Chondrocyte (in vitro differentiated cells): ENCODE data around the gene SIPA1L3. TPM values are rescaled to one million over a fixed set of nuclear protein-coding genes. Genes with fewer than 3 reads are reported as not detected.

Source experiments
- DNase-seq: peaks from one replicate; pipeline ENCODE4 v3.0.0; 2021; ENCODE audit warnings: mixed read lengths, low spot score
- H3K27ac Mint-ChIP-seq: one replicate; pipeline ENCODE4 v1.8.0; 2021; ENCODE audit warnings: mild to moderate bottlenecking, moderate library complexity, mixed read lengths; ENCODE audit not compliant: unreplicated experiment
- H3K27me3 Mint-ChIP-seq: 2 replicates; pipeline ENCODE4 v1.8.0; 2021; ENCODE audit warnings: low read depth, mixed read lengths
- H3K36me3 Mint-ChIP-seq: 2 replicates; pipeline ENCODE4 v1.8.0; 2021; ENCODE audit warnings: low read depth, mixed read lengths
- H3K4me1 Mint-ChIP-seq: 2 replicates; pipeline ENCODE4 v1.8.0; 2021; ENCODE audit warnings: low read depth, mild to moderate bottlenecking, mixed read lengths
- H3K4me3 Mint-ChIP-seq: one replicate; pipeline ENCODE4 v1.8.0; 2021; ENCODE audit warnings: mild to moderate bottlenecking, moderate library complexity, mixed read lengths; ENCODE audit not compliant: unreplicated experiment
- H3K9me3 Mint-ChIP-seq: 2 replicates; pipeline ENCODE4 v1.8.0; 2021; ENCODE audit warnings: low read depth, mixed read lengths
- total RNA-seq: library from RNA; stranded (reverse); gene quantifications from 3 replicates; pipeline ENCODE4 v1.2.1, GENCODE V29; 2021
- TF ChIP-seq, protein P1 (sequence below): fragments of 200-600 bp; sonication (generic); IDR thresholded peaks from 2 replicates; pipeline ENCODE4 v1.5.0; 2021; ENCODE audit warnings: antibody characterized with exemption, mild to moderate bottlenecking, moderate library complexity

SIPA1L3 gene
- total RNA-seq, 1 donor from 2014 or later: 17.5 TPM

DNA sequence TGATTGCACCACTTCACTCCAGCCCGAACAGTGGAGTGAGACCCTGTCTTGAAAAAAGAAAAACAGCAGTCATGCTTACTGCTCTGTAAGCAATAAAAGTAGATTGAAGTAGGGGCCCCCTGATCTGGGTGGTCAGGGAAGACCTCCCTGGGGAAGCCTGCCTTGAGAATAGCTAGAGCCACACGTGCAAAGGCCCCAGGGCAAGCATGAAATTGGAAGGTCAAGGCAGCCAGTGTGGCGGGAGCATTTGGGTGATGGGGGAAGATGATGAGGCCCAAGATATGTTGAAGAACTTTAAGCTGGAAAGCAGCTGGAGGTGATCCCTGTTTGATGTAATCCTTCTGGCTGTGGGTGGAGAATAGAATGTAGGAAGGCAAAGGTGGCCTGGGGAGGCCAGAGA lies 104.4 kb downstream of the SIPA1L3 start:
- Mint-ChIP-seq H3K27me3 (no peaks in the 10 kb centered on the region), H3K9me3 (no peaks in the 10 kb centered on the region), H3K36me3 (no peaks in the 10 kb centered on the region), H3K27ac (no peak overlapping the region), H3K4me3 (no peak overlapping the region), H3K4me1 (no peaks in the 10 kb centered on the region)
- TF ChIP-seq, protein P1, sequence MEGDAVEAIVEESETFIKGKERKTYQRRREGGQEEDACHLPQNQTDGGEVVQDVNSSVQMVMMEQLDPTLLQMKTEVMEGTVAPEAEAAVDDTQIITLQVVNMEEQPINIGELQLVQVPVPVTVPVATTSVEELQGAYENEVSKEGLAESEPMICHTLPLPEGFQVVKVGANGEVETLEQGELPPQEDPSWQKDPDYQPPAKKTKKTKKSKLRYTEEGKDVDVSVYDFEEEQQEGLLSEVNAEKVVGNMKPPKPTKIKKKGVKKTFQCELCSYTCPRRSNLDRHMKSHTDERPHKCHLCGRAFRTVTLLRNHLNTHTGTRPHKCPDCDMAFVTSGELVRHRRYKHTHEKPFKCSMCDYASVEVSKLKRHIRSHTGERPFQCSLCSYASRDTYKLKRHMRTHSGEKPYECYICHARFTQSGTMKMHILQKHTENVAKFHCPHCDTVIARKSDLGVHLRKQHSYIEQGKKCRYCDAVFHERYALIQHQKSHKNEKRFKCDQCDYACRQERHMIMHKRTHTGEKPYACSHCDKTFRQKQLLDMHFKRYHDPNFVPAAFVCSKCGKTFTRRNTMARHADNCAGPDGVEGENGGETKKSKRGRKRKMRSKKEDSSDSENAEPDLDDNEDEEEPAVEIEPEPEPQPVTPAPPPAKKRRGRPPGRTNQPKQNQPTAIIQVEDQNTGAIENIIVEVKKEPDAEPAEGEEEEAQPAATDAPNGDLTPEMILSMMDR: no peak
- no peak for DNase-seq

DNA sequence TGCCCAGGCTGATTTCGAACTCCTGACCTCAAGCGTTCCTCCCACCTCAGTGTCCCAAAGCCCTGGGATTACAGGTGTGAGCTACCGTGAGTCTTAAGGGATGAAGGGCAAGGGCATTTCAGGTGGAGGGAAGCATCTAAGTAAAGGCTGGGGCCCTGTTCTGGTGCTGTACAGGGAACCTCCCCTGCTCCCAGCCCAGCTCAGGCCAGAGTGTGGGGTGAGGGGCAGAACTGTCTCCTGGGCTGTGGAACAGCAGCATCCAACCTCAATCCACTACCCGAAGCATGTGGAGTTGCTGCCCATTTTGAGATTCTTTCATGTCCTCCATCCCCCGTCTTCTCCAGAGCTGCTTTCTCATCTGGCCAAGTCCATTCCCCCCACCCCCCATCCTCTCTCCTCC lies 105.3 kb downstream of the SIPA1L3 start:
- no peak overlapping the region for H3K27ac Mint-ChIP-seq
- H3K27me3 Mint-ChIP-seq: no peaks in the 10 kb centered on the region
- no peak overlapping the region for H3K4me3 Mint-ChIP-seq
- DNase-seq: no peak
- TF ChIP-seq, protein P1: no peak
- no peaks in the 10 kb centered on the region for H3K9me3 Mint-ChIP-seq
- no peaks in the 10 kb centered on the region for H3K36me3 Mint-ChIP-seq
- H3K4me1 Mint-ChIP-seq: no peaks in the 10 kb centered on the region

DNA sequence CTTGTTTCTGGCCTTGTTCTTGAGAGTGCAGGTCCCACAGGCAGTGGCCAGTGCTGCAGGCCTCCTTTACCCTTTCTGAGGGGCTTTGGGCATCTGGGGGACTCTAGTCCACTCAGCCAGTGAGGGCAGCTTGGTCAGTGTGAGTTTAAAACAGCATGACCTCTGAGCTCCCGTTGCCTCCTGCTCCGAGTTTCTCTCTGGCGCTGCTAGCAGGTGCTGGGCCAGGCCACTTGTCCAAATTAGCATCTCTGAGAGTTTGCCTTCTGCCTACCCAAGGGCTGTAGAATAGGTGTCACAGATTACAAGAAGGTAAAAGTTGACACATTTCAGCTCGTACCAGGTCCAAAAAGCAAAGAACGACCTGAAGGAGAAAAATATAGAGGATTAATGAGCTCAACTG lies 105.9 kb downstream of the SIPA1L3 start:
- Mint-ChIP-seq H3K9me3 (no peaks in the 10 kb centered on the region), H3K4me3 (no peak overlapping the region), H3K36me3 (no peaks in the 10 kb centered on the region), H3K27ac (no peak overlapping the region), H3K4me1 (no peaks in the 10 kb centered on the region), H3K27me3 (no peaks in the 10 kb centered on the region)
- DNase-seq: no peak
- TF ChIP-seq, protein P1: no peak

DNA sequence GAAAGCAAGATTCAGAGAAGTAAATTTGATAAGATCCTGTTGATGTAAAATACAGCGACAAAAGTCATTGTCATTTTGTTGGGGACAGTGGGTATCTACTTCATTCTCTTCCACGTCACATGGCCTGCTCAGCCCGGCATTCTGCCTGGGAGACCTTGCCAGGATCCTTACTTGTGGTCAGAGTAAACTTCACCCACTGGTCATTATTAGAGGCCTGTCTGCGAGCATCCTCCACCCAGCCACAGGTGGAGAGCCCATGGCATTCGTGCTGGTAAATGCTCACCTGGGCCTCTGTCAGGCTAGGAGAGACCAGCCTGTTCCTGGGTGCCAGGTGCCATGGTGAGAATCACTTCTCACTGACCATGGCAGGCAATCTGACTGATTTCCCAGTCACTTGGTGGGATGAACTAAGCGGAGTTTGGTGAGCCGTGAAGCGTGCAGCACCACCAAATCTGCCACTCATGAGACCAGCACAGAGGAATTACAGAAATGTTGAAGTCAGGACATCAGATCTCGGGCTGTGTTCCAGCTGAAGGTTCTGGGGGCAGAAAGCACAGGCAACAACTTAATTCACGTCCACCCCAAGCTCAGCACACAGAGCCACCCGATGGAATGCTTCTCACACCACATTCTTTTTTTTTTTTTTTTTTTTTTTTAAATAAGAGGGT lies 107.0 kb downstream of the SIPA1L3 start:
- no peak for DNase-seq
- no peaks in the 10 kb centered on the region for H3K9me3 Mint-ChIP-seq
- H3K36me3 Mint-ChIP-seq: no peaks in the 10 kb centered on the region
- TF ChIP-seq, protein P1: no peak
- H3K27ac Mint-ChIP-seq: no peak overlapping the region
- H3K4me1 Mint-ChIP-seq: no peaks in the 10 kb centered on the region
- H3K4me3 Mint-ChIP-seq: no peak overlapping the region
- H3K27me3 Mint-ChIP-seq: no peaks in the 10 kb centered on the region

DNA sequence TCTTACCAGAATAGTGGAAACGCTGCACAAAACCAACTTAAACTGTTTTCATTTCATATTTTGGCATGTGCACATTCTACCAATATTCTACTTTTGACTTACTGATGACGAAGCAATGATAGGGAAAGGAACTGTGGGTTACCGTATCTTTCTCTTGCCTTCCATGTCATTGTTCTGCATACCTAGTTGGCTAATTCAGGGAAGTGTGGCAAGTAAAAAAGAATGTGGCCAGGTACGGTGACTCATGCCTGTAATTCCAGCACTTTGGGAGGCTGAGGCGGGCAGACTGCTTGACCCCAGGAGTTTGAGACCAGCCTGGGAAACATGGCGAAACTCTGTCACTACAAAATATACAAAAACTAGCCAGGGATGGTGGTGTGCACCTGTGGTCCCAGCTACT lies 108.2 kb downstream of the SIPA1L3 start:
- no peak for DNase-seq
- H3K27me3 Mint-ChIP-seq: no peaks in the 10 kb centered on the region
- no peak overlapping the region for H3K4me3 Mint-ChIP-seq
- H3K27ac Mint-ChIP-seq: no peak overlapping the region
- H3K36me3 Mint-ChIP-seq: no peaks in the 10 kb centered on the region
- TF ChIP-seq, protein P1: no peak
- H3K9me3 Mint-ChIP-seq: no peaks in the 10 kb centered on the region
- peaks cover 1% of the 10 kb centered on the region for H3K4me1 Mint-ChIP-seq
